ENCODE results near the gene PLOD1.
"Not testable (repeated sequence)": the region's sequence is repeated elsewhere in the genome, so short reads cannot be mapped to it uniquely, and the experiment has no call there.

Gene PLOD1

GRCh38 chr1:11912482-11913216 is 21.9 kb upstream of the PLOD1 start:
- peak in 1 of 58 donors; percentile 22 for DNase-seq

DNA sequence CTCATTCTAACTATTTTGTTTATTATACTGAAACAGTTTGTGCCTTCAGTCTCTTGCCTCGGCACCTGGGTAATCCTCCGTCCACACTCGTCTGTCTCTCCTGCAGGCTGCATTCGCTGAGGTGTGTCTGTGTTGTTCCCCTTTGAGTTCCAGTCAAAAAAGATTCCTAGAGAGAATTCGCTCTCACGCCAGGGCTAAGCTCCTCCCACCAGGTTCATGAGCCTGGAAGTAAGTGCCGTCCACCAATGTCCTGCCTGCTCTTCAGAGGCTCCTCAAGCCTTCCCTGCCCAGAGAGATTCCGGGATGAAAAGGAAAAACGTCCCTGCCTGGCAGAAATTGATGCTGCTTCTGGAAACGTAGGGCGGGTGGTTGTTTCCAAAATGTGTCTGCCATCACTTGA is 21.2 kb upstream of the PLOD1 start:
- no peak for DNase-seq

DNA sequence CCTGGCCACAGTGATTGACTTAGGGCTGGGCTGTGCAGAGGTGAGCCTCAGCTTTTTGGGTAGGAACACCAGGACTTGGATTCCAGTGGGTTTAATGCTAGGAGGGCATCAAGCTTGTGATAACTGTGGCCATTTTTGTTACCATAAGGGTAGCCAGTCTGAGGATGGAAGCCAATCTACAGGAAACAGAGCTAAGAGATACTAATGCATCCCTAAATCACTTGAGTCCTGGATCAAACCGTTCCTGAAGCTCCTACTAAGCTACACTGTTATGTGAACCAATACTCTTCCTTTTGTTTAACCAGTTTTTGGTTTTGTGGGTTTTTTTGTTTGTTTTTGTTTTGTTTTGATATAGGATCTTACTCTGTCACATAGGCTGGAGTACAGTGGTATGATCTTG is 20.5 kb upstream of the PLOD1 start:
- no peak for DNase-seq

- peak in 48 of 58 donors; percentile 13 to 85 (median 54) for DNase-seq
These were observed 15.6 kb upstream of the PLOD1 start for GRCh38 chr1:11918799-11919519.

DNA sequence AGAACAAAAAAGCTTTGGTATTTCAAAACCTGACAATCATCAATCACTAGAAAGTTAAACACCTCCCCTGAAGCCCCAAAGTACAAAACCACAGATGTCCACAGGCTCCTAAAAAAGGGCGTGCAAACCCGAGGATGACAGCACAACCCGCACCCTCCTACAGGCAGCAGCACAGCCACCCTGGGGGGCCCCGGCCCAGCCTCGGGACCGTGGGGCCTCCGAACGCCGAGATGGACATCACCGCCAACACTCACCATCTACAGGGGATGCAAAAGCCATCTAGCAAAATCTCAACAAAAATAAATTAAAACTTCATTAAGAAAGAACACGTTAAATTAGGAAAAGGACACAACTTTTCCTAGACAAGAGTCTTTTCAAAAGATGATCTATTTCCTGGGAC is 14.9 kb upstream of the PLOD1 start:
- no peak for DNase-seq

DNA sequence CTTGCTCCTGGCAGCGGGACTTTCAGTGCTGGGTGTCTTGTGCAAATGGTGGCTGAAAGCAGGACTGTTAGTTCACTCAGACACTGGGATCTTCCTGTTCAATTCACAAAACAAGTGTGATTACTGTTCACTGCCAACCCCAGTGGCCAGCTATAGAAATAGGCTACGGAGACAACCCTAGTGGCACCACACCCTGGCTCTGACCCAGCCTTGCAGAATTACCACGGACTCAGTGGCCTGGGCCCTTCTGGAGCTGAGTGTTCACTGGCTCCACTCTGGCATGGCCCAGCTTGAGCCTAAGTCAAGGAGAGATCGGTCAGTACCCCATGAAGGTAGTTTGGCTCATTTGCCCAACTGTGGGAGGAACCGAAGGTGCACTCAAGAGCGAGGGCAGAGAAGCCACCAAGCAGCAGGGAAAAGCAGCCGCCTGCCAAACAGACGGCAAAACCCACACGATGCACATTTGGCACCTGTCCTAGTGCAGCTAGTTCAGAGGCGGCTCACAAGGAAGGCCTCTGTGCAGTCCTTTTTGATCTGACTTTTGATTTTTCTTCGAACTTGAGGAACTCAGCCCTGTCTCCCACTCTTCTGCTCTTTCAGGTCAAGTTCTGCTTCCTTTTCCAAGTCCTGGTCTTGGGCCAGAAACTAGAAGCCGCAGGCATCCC is 14.1 kb upstream of the PLOD1 start:
- DNase-seq, result peak in 44 of 58 donors; percentile 13 to 72 (median 38)

- no peak for DNase-seq
These were observed 13.5 kb upstream of the PLOD1 start for GRCh38 chr1:11921022-11921421.

DNA sequence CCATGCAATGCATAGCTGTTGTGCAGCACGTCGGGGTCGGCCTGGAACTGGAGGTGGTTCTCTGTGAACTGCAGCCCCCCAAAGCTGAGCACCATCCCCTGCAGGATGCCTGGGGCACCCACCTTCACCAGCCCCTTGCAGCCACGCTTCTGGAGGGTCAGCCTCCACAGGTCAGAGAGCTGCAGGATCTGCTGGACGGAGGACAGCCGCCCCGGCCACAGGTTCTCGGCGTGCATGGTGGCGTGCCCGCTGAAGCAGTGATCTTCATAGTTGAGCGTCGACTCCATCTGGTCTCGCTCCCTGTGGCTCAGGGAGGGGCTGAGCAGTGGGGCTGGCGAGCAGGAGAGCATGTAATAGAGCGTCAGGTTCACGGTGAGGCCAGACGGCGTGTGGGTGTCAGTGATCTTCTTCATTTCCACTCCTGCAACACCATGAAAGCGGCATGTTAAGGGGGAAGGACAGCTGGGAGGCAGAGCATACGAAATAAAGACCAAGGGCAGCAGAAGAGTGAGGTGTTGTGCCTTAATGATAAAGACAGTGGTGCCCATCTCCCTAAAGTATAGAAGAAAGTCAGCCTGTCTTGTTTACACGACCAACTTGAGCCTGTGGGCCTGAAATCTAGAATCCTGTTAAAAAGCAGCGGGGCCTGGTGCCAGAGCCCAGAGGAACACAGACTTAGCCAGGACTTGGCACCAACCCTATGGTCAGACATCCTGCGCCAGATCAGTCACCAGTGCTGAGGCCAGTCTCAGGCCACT is 11.3 kb upstream of the PLOD1 start:
- DNase-seq, result peak in 5 of 58 donors; percentile 9 to 21 (median 15)

DNA sequence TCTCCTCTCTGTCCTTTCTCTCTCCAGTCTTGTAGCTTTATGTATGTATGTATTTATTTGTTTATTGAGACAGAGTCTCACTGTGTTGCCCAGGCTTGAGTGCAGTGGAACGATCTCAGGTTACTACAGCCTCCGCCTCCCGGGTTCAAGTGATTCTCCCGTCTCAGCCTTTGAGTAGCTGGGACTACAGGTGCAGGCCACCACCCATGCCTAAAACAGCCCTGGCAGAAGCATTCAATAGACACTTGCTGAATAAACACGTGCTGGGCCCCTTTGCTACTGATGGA is 10.7 kb upstream of the PLOD1 start:
- DNase-seq, result no peak

DNA sequence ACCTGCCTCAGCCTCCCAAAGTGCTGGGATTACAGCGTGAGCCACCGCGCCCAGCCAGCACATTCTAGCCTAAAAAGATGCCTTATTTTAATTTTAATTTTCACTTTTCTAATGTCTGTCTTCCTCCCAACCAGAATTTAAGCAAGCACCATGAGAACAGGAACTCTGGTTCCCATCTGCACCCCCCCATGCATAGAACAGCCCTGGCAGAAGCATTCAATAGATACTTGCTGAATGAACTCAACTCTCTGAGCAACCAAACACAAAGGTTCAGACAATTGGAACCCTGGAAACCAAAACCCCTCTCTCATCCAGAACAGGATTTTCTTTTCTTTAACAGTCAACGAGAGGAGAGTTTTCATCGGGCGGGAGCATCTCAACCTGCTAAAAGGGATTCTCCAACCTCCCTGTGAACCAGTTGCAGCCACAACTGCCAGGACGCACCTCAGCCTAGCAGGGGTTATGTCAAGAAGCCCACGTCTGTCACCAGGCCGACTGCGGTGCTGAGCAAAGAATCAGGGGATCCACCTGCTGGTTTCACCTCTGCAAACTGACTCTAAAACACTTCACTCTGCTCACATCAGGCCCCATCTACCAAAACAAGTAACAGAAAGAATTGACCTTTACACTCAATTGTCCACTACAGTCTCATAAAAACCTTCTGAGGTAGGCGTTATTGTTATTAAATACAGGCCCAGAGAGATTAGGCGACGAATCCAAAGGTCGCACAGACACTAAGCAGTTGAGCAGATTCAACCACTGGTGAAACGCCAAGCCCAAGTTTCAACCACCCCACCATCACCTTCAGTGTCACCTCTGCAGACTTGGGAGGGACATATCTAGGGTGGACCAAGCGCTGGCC is 10.0 kb upstream of the PLOD1 start:
- no peak for DNase-seq

DNA sequence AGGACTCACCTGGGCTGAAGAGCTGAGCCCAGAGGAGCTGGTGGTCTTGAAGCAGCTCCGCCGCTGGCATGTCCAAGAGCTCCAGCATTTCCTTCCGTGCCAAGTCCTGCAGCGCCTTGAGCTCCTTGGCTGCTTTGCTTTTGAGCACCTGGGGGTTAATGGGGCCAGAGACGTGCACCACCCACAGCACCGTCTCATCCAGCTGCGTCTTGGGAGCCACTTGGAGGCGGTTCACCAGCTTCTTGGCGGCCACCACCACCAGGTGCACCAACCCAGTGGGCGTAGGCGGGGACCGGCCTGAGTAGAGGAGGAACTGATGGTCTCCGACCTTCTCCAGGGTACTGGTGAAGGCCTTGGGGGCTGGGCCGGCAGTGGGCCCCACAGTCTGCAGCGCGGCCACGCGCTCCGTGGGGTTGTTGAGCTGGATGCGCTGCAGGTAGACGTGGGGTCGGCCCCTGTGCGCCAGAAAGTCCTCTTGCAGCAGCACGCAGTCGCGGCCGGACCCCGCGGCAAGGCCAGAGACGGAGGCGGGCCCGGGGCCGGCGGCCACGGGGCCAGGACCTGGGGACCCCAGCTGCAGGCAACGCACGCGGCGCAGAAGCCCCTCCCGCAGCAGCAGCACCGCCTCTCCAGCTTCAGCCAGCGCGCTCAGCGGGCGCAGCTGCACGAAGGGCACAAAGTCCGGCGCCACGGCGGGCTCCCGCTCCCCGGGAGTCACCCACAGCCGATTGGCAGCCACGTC is 9.2 kb upstream of the PLOD1 start:
- DNase-seq, result not testable (repeated sequence)

DNA sequence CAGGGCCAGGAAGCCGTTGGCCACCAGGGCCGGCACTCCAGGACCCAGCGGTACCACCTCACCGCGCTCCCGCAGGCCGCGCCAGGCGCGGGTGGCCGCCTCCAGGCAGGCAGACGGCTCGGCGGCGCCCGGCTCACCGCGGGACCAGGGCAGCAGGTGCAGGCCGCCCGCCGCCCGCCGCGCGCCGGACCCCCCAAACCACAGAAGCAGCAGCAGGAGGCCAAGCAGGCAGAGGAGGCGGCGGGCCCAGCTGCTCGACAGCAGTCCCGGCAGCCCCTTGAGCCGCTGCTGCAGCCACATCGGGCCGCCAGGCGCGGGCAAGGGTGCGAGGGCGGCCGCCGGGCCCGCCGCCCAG is 8.6 kb upstream of the PLOD1 start:
- DNase-seq, result peak in 1 of 58 donors; percentile 47

DNA sequence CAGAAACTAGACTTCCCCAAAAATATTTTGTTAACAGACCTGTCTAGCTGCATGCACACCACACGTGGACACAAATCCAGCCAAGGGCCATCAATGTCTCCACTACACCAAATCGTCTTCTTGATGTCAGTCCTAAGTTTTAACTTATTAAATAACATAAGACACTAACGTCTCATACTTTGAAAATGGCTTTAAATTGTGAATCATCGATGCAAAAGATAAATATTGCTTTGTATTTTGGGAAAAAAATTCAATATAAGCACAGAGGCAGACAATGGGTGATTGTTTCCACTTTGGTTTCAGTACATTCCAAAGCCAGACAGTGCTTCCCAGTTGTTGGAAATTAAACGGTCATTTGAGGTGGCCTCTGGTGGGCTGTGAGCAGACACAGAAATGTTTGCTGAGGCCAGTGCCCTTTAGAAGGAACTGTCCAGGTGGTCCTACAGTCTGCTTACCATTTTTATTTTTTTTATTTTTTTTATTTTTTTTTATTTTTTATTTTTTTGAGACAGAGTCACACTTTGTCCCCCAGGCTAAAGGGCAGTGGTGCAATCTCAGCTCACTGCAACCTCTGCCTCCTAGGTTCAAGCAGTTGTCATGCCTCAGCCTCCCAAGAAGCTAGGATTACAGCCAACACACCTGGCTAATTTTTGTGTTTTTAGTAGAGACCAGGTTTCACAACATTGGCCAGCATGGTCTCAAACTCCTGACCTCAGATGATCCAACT is 6.5 kb upstream of the PLOD1 start:
- DNase-seq, result no peak

GRCh38 chr1:11929849-11930248 is 4.7 kb upstream of the PLOD1 start:
- DNase-seq, result peak in 22 of 58 donors; percentile 9 to 60 (median 33)

DNA sequence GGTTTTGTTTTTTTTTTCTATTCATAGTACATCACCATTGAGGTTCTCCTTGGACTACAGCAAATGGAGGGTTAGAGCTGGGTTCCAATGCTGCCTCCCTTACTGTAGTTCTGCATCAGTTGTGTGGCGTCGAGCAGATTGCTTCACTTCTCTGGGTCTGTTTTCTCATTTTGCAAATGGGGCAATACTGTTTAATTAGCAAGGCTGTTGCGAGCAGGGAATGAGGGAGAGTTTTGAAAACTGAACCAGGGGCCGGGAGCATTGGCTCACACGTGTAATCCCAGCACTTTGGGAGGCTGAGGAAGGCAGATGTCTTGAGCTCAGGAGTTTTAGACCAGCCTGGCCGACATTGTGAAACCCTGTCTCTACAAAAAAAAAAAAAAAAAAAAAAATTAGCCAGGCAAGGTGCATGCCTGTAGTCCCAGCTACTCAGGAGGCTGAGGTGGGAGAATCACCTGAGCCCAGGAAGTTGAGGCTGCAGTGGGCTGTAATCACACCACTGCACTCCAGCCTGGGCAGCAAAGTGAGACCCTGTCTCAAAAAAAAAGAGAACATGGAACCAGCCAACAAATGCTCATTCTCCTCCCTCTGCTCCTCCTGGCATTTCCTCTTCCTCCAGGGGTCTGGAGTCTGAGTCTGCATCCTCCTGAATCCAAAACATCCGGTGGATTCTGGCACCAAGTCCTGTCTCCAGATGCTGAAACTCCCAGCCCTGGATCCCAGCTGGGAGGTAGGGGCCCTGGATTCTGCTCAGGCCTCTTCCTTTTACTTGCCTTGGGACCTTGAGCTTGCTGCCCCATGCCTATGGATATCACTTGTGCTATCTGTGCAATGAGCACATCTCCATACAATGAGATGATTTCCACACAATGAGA is 3.7 kb upstream of the PLOD1 start:
- DNase-seq, result no peak

GRCh38 chr1:11931845-11932244 is 2.7 kb upstream of the PLOD1 start:
- DNase-seq, result no peak

GRCh38 chr1:11935057-11935412 is 518 bp downstream of the PLOD1 start:
- DNase-seq, result no peak

GRCh38 chr1:11935733-11936132 is 1.2 kb downstream of the PLOD1 start:
- DNase-seq, result not testable (repeated sequence)
